ENCODE results near the gene ZCCHC2.

Gene ZCCHC2

DNA sequence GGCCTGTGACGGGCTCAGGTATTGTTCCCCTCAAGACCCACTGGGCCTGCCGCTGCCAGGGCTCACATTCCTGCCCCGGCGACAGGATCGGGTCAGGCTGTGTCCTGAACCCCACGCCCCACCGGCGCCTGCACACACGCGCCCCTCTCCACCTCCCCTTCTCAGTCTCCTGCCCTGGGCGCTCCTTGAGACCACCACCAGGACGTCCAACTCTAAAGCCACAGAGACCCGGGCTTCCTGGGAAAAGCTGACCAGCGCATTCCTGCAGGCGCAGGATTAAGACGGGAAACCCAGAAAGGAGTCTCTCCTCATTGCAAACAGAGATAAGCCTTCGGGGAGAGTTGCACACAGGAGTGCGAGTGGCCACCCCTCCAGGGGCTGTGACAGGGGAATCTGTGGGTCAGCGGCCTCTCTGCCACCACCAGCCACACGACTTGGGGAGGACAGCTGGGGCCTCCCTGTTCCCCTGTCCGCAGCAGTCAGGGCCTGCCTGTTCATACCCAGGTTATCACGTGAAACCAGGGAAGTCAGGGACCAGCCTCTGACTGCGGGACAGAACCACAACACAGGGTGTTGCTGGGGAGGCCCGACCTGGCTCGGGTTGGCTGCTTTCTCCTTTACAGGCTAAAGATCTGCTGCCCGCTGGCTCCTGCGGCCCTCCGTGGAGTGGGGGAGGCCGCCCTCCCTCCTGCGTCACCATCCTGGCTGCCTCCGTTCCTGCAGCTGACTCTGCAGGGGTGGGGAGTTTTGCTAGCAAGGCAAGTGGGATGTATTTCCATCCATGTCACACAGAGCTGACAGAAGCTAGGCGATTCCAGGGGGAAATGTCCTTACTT is 88.8 kb downstream of the ZCCHC2 start:
- DNase-seq: no peak

DNA sequence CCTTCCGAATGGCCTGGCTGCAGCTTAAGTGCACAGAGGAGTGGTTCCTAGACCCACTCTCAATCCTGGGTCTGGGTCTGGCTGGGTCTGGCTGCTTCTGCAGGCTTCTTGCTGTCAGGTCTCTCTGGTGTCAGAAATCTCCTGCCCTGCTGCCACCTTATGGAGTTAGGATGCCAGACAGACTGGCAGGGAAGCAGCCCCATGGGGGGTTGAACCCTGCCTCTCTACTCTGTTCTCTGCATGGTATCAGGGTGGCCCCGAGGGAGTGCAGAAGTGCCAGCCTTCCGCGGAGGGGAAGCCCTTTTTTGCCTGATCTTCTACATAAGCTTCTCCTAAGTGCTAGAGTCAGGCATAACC is 89.4 kb downstream of the ZCCHC2 start:
- no peak for DNase-seq

DNA sequence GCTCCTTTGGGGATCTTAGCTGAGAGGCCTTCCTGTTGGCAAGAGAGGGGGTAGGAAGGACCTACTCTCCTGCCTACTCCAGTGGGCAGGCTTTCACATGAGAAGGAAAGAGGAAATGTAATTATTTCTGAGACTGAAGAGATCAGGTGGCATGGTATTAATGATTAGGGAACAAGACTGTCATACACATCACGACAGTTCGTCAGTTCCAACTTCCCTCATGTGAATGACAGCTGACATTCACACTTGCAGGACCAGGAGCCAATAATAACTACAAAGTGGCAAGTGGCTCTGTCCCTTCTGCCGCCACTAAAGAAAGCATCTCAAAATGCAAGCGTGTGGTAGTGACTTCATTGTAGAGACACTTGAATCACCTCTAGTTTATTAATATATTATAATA is 90.0 kb downstream of the ZCCHC2 start:
- DNase-seq: no peak

DNA sequence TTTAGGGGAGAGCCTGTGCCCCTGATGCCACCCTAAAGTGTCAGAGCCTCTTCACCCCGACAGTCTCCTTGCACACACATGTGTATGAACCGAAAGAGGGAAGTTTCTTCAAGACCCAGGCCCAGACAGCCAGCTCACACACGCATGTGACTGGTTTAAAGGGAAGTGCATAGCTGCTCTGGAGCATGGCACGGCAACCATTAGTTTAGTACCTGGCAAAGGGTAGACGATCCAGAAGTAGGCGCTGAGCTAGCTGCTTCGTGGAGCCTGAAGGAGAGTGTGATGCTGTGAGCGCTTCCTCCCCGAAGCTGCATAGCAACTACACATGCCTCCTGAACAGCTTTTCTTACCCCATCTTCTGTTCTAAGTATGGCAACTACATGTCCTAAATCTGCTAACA is 91.7 kb downstream of the ZCCHC2 start:
- peak; percentile 32 for DNase-seq

DNA sequence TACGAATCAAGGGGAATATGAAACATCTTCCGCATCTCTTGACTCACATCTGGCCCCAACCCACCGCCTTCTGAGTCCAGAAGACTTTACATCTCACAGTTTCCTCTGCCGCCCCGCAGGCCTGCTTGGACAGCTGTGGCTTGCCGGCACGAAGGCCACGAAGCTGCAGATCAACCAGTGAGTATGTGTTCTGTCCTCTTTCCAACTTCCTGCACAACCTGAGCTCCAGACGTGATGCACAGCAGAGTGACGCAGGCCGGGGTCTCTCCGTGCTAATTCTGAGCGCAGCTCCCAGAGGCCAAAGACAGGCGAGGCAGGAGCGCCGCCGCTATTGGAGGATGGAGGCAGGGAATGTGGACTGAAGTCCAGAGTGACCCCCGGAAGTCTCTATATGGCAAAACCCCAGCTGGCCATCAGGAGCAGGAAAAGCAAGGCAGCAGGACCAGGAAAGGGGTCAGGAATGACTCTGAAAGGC is 93.5 kb downstream of the ZCCHC2 start:
- DNase-seq: no peak

DNA sequence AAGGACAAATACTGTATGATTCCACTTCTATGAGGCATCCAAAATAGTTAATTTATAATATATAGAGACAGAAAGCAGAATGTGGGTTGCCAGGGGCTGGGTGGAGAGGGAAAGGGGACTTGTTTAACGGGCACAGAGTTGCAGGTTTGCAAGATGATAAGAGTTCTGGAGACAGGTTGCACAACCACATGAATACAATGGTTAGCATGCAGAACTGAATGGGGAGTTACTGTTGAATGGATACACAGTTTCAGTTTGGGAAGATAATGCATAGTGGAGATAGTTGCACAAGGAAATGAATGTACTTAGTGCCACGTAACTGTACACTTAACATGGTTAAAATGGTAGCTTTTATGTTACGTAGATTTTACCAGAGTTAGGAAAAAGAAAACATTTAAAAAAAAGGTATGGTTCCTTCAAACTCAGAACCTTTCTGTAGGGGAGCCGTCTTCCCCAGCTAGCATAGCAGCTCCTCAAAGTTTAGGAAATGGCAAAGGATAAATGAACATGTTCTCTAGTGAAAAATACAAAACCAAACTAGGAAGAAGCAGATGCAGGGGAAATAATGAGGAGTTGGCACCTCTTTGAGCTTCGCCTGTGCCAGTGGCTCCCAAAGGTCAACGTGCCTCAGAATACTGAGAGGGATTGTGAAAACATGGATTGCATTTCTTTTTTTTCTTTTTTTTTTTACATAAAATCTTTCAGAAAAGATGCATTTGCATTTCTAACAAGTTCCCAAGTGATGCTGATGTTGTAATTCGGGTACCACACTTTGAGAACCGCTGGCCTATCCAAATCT is 95.2 kb downstream of the ZCCHC2 start:
- DNase-seq: no peak

DNA sequence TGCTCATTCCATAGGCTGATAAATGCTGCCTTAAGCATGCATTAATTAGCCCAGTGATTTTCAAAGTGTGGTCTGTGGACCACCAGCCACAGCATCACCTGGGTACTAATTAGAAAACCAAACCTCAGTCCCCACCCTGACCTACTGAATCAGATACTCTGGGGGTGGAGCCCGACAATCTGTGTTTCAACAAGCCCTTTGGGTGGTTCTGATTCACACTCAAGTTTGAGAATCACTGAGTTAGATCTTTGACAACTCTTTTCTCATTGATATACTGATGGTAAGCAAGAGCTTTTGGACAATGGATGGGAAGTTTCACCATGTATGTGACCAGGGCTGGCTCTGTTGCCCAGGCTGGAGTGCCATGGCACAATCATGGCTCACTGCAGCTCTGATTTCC is 95.9 kb downstream of the ZCCHC2 start:
- no peak for DNase-seq

DNA sequence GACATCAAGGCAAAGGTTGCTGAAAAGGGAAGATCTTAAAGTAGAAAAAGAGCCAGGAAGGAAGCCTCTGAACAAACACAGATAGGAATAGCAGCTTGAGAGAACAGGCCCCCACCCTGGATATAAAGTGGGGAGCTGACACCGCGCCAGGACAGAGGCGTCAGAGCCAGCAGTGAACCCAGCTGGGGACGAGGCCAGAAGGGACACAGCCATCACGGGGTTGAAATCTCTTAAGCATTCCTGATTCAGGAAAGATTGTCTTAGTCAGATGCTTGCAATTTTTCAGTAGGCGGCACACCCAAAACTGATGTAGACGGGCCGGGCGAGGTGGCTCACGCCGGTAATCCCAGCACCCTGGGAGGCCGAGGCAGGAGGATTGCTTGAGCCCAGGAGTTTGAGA is 98.7 kb downstream of the ZCCHC2 start:
- DNase-seq: no peak

DNA sequence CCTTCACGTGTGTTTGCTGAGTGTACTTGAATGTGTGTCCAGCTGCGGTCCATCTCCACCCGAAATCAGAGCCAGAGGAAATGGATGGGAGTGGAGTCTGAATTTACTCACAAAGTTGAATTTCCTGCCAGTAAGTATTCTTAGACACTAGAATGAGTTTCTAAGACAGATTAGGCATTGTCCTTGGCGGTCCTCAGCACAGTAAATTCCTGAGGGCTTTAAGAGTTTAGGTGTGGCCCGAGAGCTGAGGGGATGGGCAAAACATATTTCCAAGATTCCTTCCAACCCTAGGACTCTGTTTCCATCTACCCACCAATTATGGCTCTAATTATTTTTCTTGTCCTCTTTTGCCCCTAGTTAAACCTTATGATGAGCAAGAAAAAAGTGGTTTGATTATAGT is 102.2 kb downstream of the ZCCHC2 start:
- DNase-seq: no peak
